Activated T-cell treated with anti-CD3 and anti-CD28 coated beads, Interleukin-2, amount 50 U/mL, for 4 hours (primary cell): Measurements from ENCODE around the gene CRTAC1. TPM values are rescaled to one million over a fixed set of nuclear protein-coding genes. Genes with fewer than 3 reads are reported as not detected.
A peak's percentile ranks its signal among the peaks of the same experiment; 100 is the strongest.
"Not testable (repeated sequence)": the region's sequence is repeated elsewhere in the genome, so short reads cannot be mapped to it uniquely, and the experiment has no call there.

Experiments
- ATAC-seq, 2 donors: fragments of 200-7000 bp; cut with Tn5 transposase; one replicate each; pipeline ENCODE4 v1.10.0; 2021
- DNase-seq: peaks from one replicate; pipeline ENCODE4 v3.0.0-alpha.2; 2020
- H3K27me3 Mint-ChIP-seq: one replicate; pipeline ENCODE4 v1.8.0; 2021; ENCODE audit warnings: low read depth, mixed read lengths
- H3K36me3 Mint-ChIP-seq: one replicate; pipeline ENCODE4 v1.8.0; 2022; ENCODE audit warnings: mixed read lengths; ENCODE audit not compliant: insufficient read depth
- H3K4me1 Mint-ChIP-seq: one replicate; pipeline ENCODE4 v1.8.0; 2021; ENCODE audit warnings: low read depth, mixed read lengths
- H3K4me3 Mint-ChIP-seq: one replicate; pipeline ENCODE4 v1.8.0; 2021; ENCODE audit warnings: mild to moderate bottlenecking, moderate library complexity, mixed read lengths
- H3K9me3 Mint-ChIP-seq: one replicate; pipeline ENCODE4 v1.8.0; 2021; ENCODE audit warnings: mixed read lengths
- total RNA-seq, 3 donors: library from RNA; stranded (reverse); gene quantifications; one replicate each; pipeline ENCODE4 v1.2.1, GENCODE V29; 2021

The CRTAC1 gene
- total RNA-seq, 3 donors from 2014 or later = not detected

GRCh38 chr10:97863808-97864207, 166.6 kb downstream of the CRTAC1 start:
- no peaks in the 10 kb centered on the region for H3K9me3 Mint-ChIP-seq
- H3K4me3 Mint-ChIP-seq = no peak overlapping the region
- H3K36me3 Mint-ChIP-seq = peaks cover 18% of the 10 kb centered on the region
- DNase-seq = no peak
- H3K27me3 Mint-ChIP-seq = no peaks in the 10 kb centered on the region
- H3K4me1 Mint-ChIP-seq = peaks cover 4% of the 10 kb centered on the region
- ATAC-seq = no peak

- Mint-ChIP-seq H3K36me3 (peaks cover 18% of the 10 kb centered on the region), H3K9me3 (no peaks in the 10 kb centered on the region)
These were observed 168.5 kb downstream of the CRTAC1 start for GRCh38 chr10:97861924-97862323.

GRCh38 chr10:97861097-97861750, 169.2 kb downstream of the CRTAC1 start:
- no peak for DNase-seq

More at GRCh38 chr10:97861924-97862323, 168.5 kb downstream of the CRTAC1 start:
- ATAC-seq (no peak), DNase-seq (no peak)
- Mint-ChIP-seq H3K4me1 (peaks cover 13% of the 10 kb centered on the region), H3K27me3 (no peaks in the 10 kb centered on the region), H3K4me3 (no peak overlapping the region)

GRCh38 chr10:97858001-97858439, 172.4 kb downstream of the CRTAC1 start:
- DNase-seq = no peak
- Mint-ChIP-seq H3K4me1 (peaks cover 23% of the 10 kb centered on the region), H3K36me3 (peaks cover 15% of the 10 kb centered on the region), H3K4me3 (no peak overlapping the region), H3K27me3 (no peaks in the 10 kb centered on the region), H3K9me3 (no peaks in the 10 kb centered on the region)
- ATAC-seq = peak; percentile 30 to 56

More at GRCh38 chr10:97861097-97861750, 169.2 kb downstream of the CRTAC1 start:
- Mint-ChIP-seq H3K4me1 (peaks cover 16% of the 10 kb centered on the region), H3K27me3 (no peaks in the 10 kb centered on the region), H3K36me3 (peaks cover 18% of the 10 kb centered on the region), H3K4me3 (no peak overlapping the region), H3K9me3 (no peaks in the 10 kb centered on the region)
- ATAC-seq = peak; percentile 52 to 63

- ATAC-seq (no peak), DNase-seq (no peak)
- Mint-ChIP-seq H3K36me3 (peaks cover 7% of the 10 kb centered on the region), H3K4me1 (peaks cover 47% of the 10 kb centered on the region), H3K9me3 (no peaks in the 10 kb centered on the region), H3K4me3 (no peak overlapping the region), H3K27me3 (no peaks in the 10 kb centered on the region)
These were observed 175.7 kb downstream of the CRTAC1 start for GRCh38 chr10:97854743-97855142.

GRCh38 chr10:97852840-97853405, 177.5 kb downstream of the CRTAC1 start:
- Mint-ChIP-seq H3K9me3 (no peaks in the 10 kb centered on the region), H3K27me3 (no peaks in the 10 kb centered on the region), H3K4me3 (no peak overlapping the region), H3K36me3 (peaks cover 6% of the 10 kb centered on the region), H3K4me1 (peaks cover 47% of the 10 kb centered on the region)
- ATAC-seq (no peak), DNase-seq (no peak)

GRCh38 chr10:97852277-97852676, 178.1 kb downstream of the CRTAC1 start:
- ATAC-seq = no peak
- H3K27me3 Mint-ChIP-seq = no peaks in the 10 kb centered on the region
- peaks cover 44% of the 10 kb centered on the region for H3K4me1 Mint-ChIP-seq

GRCh38 chr10:97851341-97852001, 178.9 kb downstream of the CRTAC1 start:
- Mint-ChIP-seq H3K4me1 (peaks cover 40% of the 10 kb centered on the region), H3K4me3 (peak overlapping the region; percentile 40), H3K27me3 (no peaks in the 10 kb centered on the region), H3K9me3 (no peaks in the 10 kb centered on the region), H3K36me3 (peaks cover 6% of the 10 kb centered on the region)
- ATAC-seq = peak; percentile 34 to 57
- DNase-seq = no peak

More at GRCh38 chr10:97852277-97852676, 178.1 kb downstream of the CRTAC1 start:
- Mint-ChIP-seq H3K36me3 (peaks cover 6% of the 10 kb centered on the region), H3K4me3 (no peak overlapping the region), H3K9me3 (no peaks in the 10 kb centered on the region)
- DNase-seq = no peak

- Mint-ChIP-seq H3K36me3 (peaks cover 6% of the 10 kb centered on the region), H3K4me3 (peak overlapping the region; percentile 80), H3K27me3 (no peaks in the 10 kb centered on the region), H3K9me3 (no peaks in the 10 kb centered on the region), H3K4me1 (peaks cover 40% of the 10 kb centered on the region)
- DNase-seq = no peak
- ATAC-seq = peak; percentile 3 to 13
These were observed 180.0 kb downstream of the CRTAC1 start for GRCh38 chr10:97850446-97850845.

- no peaks in the 10 kb centered on the region for H3K9me3 Mint-ChIP-seq
- DNase-seq (peak; percentile 40), ATAC-seq (peak; percentile 84 to 86)
- no peaks in the 10 kb centered on the region for H3K27me3 Mint-ChIP-seq
- H3K4me1 Mint-ChIP-seq = peaks cover 37% of the 10 kb centered on the region
- peak within 1 kb of the TSS; percentile 85 for H3K4me3 Mint-ChIP-seq
- peaks cover 2% of the 10 kb centered on the region for H3K36me3 Mint-ChIP-seq
These were observed 180.6 kb downstream of the CRTAC1 start, which contains the start of gene GOLGA7B for GRCh38 chr10:97849687-97850402. Gene GOLGA7B, plus strand, starts transcription at chr10:97849843. Its CDS starts 461 bp downstream, at chr10:97850304.

GRCh38 chr10:97849103-97849686, 181.2 kb downstream of the CRTAC1 start:
- no peaks in the 10 kb centered on the region for H3K27me3 Mint-ChIP-seq
- ATAC-seq (peak; percentile 18 to 33), DNase-seq (no peak)
- no peaks in the 10 kb centered on the region for H3K36me3 Mint-ChIP-seq
- no peaks in the 10 kb centered on the region for H3K9me3 Mint-ChIP-seq
- peak overlapping the region; percentile 85 for H3K4me3 Mint-ChIP-seq
- peaks cover 35% of the 10 kb centered on the region for H3K4me1 Mint-ChIP-seq

- ATAC-seq (no peak), DNase-seq (no peak)
- H3K9me3 Mint-ChIP-seq = no peaks in the 10 kb centered on the region
- no peaks in the 10 kb centered on the region for H3K36me3 Mint-ChIP-seq
- peaks cover 19% of the 10 kb centered on the region for H3K4me1 Mint-ChIP-seq
- no peak overlapping the region for H3K4me3 Mint-ChIP-seq
- no peaks in the 10 kb centered on the region for H3K27me3 Mint-ChIP-seq
These were observed 185.7 kb downstream of the CRTAC1 start for GRCh38 chr10:97844678-97845077.

- H3K27me3 Mint-ChIP-seq, H3K9me3 Mint-ChIP-seq, H3K4me3 Mint-ChIP-seq, H3K36me3 Mint-ChIP-seq, ATAC-seq, DNase-seq: not testable (repeated sequence)
- H3K4me1 Mint-ChIP-seq = peaks cover 16% of the 10 kb centered on the region
These were observed 186.4 kb downstream of the CRTAC1 start for GRCh38 chr10:97843972-97844371.

GRCh38 chr10:97843281-97843671, 187.1 kb downstream of the CRTAC1 start:
- H3K9me3 Mint-ChIP-seq = no peaks in the 10 kb centered on the region
- no peak for DNase-seq
- no peak for ATAC-seq
- H3K4me1 Mint-ChIP-seq = peaks cover 13% of the 10 kb centered on the region
- no peaks in the 10 kb centered on the region for H3K27me3 Mint-ChIP-seq
- no peaks in the 10 kb centered on the region for H3K36me3 Mint-ChIP-seq
- no peak overlapping the region for H3K4me3 Mint-ChIP-seq
